GM19240 (cell line): ENCODE results near the gene MVP.
"Not testable (repeated sequence)": the region's sequence is repeated elsewhere in the genome, so short reads cannot be mapped to it uniquely, and the experiment has no call there.

ENCODE experiments used
- DNase-seq: peaks from one replicate; pipeline ENCODE4 v3.0.0; 2011; ENCODE audit warnings: low spot score; ENCODE audit not compliant: insufficient read length

Gene MVP

DNA sequence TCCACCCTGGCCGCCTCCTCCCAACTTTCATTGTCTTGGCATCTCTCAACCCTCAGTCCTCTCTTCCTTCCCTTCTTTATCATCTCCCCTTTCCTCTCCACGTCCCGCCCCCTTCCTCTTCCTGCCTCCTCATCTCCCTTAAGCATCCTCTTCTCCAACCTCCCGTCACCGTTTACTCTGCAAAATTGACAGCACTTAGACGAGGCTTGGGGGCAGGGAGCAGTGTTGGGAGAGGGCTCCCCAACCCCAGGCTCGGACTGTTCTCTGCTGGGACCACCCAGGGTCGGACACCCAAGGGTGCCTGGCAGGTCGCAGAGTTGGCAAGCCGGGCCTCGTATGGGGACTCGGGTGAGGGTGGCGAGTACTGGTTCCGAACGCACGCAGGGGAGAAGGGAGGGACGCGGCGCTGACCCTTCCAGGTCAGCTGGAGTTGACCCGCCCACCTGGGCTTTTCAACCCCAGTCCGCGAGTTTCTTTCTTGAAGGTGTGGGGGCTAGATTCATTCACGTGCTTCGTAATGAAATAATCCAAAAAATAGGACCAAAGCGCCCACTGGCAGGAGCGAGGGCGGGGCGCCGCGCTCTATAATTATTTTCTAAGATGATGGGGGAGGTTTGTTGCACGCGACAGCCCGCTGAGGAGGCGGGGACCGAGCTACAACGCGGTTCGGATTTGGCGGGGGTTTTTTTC lies 5.1 kb upstream of the MVP start:
- DNase-seq: no peak

DNA sequence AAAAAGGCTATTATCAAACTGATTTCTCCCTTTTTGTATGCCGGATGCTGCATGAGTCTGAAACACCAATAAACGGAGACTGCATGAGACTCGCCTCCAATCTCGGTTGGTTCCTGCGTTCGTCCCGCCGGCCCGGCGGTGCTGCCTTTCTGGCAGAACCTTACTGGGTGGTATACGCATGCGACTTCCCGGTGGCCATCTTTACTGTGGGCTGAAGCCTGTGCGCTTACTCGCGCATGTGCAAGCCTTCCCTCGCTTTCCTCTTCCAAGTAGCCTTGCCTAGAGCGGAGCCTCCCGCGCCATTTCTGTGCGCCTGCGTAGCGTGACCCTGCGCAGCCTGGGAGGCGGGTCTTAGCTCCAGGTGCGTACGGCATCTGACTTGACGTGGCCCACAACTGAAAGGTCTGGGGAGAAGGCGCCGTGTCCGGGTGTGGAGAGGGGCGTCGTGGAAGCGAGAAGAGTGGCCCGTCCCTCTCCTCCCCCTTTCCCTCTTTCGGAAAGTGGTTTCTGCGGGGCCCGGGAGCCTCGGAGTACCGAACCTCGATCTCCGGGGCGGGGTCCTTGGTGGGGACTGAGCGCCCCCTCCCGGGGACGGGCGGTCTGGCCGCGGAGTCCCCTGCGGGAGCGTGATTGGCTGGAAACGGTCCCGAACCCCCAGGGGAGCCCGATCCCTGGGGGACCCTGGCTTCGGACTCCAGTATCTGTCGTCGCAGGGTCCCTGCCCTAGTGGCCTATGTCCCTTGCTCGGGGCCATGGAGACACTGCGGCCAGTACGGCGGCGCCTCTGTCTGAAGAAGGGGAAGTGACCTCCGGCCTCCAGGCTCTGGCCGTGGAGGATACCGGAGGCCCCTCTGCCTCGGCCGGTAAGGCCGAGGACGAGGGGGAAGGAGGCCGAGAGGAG lies 4.2 kb upstream of the MVP start, which contains the start of gene PAGR1:
TSS of gene PAGR1 (plus strand) at position 360 of the 901 bp plus-strand sequence. CDS start at position 734, 374 bp downstream.
- peak; percentile 89 for DNase-seq

DNA sequence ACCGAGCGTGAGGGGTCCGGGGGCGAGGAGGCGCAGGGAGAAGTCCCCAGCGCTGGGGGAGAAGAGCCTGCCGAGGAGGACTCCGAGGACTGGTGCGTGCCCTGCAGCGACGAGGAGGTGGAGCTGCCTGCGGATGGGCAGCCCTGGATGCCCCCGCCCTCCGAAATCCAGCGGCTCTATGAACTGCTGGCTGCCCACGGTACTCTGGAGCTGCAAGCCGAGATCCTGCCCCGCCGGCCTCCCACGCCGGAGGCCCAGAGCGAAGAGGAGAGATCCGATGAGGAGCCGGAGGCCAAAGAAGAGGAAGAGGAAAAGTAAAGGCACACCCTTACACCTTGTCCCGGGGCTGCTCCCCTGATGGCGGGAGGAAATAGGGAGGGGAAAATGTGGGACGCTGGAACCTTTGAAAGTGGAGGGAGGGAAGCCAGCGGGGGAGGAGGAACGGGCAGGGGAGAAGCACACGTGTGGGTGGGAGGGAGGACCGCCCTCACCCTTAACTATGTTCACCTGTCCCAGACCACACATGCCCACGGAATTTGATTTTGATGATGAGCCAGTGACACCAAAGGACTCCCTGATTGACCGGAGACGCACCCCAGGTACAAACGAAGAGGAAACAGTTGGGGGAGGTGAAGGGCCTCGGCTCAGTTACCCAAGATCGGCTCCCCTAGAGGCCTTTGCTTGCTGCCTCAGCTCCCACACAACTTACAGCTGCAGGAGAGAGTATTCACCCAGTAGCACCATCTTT lies 3.4 kb upstream of the MVP start:
- DNase-seq: no peak

DNA sequence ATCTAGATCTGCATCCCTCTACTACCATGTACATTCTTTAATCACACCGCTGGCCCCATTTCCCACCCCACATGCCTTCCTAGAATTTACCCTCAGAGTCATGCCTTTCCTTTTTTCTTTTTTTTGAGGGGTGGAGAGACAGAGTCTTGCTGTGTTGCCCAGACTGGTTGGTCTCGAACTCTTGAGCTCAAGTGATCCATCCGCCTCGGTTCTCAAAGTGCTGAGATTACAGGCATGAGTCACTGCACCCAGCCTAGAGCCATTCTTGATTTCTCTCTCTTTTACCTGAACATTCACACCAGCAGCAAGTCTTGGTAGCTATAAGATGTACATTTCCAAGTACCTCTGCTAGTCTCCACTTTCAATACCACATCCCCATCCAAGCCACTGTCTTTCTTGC lies 2.2 kb upstream of the MVP start:
- no peak for DNase-seq

DNA sequence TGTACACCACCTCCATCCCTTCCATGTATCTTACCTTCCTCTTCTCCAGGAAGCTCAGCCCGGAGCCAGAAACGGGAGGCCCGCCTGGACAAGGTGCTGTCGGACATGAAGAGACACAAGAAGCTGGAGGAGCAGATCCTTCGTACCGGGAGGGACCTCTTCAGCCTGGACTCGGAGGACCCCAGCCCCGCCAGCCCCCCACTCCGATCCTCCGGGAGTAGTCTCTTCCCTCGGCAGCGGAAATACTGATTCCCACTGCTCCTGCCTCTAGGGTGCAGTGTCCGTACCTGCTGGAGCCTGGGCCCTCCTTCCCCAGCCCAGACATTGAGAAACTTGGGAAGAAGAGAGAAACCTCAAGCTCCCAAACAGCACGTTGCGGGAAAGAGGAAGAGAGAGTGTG lies 756 bp upstream of the MVP start:
- no peak for DNase-seq

DNA sequence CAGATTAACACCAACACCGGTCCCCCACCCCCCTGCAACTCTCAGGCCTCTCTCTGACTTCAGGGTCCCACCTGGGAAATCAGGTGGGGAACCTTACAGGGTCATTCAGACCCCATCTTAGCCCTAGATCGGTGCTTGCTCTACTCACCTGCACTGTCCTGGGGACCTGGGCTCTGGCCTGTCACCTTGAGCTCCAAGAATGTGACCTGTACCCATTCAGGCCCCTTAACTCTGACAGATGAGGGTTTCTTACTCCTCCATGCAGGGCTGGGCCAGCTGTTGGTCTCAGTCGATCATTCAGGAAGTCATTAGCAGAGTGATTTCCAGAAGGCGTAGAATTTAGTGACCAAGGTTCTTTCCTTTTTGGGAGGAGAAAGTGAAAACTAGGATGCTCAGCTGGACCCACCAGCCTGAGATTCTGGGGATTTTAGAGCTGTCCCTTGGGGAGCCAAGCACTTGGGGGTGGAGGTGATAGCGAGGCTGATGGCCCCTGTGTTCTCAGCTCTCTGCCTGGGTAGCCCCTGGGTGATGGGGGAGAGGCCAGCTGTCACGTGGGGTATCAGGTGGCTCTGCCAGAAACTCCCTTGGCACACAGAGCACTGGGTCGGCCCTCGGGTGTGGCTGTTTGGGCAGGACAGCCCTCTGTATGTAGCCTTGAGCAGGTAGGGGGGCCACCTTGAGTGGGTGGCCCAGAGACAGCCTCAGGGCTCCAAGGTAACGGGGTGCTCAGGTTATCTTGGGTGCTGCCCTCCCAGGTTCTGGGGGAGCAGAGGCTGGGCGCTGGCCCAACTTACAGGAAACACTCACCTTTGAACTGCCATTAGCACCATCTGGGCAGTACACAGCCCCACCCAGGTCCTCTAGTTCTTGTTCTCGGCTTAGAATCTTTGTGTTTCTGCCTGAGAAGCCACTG lies 724 bp downstream of the MVP start:
- DNase-seq: no peak

DNA sequence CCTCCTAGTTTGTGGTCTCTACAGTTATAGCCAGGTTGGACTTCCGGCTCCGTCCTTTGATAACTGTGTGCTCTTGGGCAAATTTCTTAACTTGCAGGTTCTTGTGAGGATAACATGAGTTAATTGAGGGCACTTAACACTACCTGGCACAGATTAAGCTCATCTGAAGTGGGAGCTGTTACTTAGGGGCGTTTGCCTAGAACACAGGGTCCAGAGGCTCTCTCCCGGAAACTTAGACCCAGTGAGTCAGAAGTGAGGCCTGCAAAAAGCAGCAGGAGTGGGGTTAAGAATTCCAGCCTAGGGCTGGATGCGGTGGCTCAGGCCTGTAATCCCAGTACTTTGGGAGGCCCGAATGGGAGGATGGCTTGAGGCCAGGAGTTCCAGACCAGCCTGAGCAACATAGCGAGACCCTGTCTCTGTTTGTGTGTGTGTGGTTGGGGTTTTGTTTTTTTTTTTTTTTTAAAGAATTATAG lies 1.4 kb downstream of the MVP start:
- no peak for DNase-seq

DNA sequence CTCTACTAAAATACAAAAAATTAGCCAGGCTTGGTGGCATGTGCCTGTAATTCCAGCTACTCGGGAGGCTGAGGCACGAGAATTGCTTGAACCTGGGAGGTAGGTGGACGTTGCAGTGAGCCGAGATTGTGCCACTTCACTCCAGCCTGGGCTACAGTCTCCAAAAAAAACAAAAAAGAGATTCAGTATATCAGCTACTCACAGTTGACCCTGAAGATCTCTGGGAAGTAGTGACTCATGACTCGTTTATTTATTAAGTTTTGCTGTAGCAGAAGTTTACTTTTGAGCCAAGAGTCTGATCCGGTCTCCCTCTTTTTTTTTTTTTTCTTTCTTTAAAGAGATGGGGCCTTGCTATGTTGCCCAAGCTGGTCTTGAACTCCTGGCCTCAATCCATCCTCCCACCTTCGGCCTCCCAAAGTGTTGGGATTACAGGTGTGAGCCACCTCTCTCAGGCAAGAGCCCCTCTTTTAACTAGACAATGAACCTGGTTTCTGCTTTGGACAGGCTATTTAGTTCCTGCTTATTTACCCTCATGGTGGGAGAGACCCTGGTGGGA lies 4.4 kb downstream of the MVP start:
- no peak for DNase-seq

DNA sequence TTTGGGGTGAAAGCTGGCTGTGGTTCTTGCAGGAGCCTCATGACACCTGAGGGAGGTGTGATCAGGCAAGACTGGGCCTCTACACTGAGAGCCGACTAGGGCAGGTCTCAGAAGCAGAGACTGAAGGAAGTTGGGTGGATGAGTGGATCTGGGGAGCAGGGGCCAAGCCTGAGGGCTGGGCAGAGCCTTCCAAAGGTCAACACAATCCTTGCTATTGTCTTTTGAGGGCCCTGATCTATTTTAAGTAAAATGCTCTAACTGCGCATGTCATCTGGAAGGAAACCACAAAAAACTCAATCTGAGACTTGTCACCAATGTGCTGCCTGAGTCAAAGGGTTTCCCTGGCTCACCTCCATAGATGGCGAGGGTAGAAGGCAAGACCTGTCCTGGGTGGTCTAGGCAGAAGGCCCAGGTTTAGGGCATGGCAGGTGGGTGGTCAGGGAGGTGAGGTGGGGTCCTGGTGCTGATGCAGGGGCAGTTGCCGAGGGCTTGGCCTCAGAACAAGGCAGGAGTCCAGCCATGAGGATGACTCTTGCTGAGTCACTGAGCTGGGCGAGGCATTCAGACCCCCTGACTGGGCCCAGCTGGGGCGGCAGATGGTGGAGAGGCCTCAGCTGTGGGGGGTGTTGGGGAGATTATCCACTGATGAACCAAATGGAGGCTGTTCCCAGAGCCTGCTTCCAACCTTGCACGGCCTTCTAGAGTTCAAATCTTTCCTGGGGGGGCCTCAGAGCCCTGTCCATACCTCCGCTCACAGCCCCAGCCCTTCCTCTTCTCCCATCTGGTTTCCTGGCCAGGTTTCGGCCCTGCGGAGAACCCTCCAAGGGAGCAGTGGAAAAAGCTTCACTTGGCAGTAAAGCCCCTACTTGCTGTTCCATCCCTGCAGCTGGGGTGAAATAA lies 5.1 kb downstream of the MVP start:
- DNase-seq: no peak

DNA sequence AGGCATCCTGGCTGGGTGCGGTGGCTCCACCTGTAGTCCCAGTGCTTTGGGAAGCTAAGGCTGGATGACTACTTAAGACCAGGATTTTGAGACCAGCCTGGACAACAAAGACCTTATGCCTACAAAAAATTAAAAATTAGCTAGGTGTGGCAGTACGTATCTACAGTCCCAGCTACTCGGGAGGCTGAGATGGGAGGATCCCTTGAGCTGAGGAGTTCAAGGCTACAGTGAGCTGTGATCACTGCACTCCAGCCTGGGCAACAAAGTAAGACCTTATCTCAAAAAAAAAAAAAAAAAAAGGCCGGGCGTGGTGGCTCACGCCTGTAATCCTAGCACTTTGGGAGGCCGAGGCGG lies 6.1 kb downstream of the MVP start:
- DNase-seq: no peak

DNA sequence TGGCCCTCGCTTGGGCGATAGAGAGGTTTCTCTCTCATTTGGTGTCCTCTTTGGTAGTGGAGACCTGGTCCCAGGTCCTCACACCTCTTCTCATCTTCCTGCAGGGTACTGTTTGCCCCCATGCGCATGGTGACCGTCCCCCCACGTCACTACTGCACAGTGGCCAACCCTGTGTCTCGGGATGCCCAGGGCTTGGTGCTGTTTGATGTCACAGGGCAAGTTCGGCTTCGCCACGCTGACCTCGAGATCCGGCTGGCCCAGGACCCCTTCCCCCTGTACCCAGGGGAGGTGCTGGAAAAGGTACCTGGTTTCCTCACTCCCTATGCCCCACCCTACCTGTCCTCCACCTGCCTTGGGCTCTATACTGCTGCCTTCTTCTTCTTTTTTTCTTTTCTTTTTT lies 10.5 kb downstream of the MVP start:
- no peak for DNase-seq

DNA sequence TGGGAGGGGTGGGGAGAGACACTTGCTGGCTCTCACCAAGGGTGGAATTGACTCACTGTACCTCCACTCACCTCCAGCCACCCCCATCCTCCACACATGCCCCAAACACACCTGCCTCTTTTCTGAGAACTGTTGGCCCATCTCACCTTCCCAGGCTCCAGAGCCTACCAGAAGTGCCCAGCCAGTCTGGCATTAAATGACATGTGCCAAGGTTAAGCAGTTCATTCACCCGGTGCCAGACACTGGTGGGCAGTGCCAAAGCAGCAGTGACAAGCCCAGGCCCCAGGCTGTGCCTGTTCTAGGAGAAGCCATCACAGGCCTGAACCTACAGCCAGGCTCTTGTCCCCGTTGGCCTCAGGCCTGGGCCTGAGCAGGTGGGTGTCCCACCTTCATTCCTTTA lies 11.2 kb downstream of the MVP start:
- DNase-seq: no peak

DNA sequence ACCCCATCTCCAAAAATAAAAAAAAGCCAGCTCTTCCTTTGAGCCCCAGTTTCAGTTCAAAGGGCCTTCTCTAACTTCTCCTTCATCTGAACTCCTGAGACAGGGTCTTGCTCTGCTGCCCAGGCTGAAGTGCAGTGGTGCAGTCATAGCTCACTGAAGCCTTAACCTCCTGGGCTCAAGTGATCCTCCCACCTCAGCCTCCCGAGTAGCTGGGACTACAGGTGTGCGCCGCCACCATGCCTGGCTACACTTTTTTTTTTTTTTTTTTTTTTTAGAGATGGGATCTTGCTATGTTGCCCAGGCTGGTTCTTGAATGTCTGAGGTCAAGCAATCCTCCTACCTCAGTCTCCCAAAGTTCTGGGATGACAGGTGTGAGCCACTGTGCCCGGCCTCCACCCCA lies 13.0 kb downstream of the MVP start:
- not testable (repeated sequence) for DNase-seq

DNA sequence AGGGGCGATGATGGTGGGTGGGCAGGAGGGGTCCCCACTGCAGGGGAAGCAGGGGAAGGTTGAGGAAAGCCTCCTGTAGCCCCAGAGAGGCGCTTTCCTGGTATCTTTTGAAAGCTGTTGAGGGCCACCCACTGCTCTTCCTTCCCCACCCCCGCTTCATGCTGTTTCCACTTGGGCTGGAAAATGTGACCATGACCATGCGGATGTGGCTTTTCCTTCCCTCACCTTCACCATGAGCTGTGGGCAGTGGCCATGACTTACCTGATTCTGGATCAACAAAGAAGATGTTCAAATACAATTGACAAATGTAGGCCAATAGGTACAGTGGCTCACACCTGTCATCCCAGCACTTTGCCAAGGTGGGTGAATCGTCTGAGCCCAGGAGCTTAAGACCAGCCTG lies 13.8 kb downstream of the MVP start:
- no peak for DNase-seq

DNA sequence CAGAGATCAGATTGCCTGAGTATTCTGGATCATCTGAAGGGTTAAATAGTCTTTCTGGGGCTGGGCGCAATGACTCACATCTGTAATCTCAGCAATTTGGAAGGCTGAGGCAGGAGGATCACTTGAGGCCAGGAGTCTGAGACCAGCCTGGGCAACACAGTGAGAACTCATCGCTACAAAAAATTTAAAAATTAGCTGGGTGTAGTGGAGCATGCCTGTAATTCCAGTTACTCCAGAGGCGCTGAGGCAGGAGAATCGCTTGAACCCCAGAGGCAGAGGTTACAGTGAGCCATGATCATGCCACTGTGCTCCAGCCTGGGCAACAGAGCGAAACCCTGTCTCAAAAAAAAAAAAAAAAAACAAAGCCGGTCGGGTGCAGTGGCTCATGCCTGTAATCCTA lies 15.7 kb downstream of the MVP start:
- DNase-seq: no peak

DNA sequence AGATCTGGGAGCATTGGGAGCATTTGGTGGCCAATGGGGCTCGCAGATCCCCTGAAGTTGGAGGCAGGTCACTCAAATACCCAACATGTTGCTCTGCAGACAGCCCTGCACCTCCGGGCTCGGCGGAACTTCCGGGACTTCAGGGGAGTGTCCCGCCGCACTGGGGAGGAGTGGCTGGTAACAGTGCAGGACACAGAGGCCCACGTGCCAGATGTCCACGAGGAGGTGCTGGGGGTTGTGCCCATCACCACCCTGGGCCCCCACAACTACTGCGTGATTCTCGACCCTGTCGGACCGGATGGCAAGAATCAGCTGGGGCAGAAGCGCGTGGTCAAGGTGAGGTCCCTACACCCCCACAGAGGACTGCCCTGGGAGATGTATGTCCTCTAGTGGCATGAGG lies 16.4 kb downstream of the MVP start:
- no peak for DNase-seq

DNA sequence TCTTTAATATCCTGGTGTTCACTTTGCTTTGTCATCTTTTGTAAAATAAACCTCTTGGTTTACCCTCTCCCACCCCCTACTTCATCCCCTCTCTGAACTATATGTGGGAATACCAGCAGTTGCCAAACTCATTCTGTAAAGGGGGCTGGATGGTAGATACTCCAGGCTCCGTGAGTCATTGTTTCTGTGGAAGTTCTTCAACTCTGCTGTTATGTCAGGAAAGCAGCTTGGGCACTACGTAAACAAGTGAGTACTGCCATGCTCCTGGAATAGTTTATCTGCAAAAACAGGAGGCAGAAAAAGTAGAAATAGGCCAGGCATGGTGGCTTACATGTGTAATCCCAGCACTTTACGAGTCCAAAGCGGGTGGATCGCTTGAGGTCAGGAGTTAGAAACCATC lies 17.6 kb downstream of the MVP start:
- no peak for DNase-seq

DNA sequence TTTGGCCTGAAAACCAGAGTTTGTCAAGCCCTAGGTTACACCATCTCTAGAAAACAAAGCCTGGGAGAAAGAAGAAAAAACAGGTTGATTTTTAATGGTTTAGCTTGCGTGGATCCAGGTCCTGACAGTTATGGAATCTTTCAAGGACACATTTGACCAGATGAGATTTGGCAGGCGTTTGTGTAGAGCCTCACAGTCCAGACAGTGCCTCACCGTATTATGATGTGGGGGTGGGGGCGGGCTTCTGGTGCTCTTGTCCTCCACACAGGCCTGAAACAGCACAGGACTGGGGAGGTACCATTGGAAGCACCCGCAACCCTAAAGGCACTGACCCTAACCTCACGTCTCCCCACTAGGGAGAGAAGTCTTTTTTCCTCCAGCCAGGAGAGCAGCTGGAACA lies 19.6 kb downstream of the MVP start:
- no peak for DNase-seq

DNA sequence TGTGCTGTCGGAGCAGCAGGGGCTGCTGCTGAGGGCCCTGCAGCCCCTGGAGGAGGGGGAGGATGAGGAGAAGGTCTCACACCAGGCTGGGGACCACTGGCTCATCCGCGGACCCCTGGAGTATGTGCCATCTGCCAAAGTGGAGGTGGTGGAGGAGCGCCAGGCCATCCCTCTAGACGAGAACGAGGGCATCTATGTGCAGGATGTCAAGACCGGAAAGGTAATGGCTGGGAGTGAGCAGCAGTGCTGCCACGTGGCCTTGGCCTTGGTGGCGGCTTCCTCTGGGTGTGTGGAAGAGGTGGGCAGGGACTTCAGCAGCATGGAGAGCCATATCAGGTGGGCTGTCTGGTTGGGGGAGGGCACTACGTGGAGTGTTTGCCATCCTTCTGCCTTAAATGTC lies 20.0 kb downstream of the MVP start:
- no peak for DNase-seq

DNA sequence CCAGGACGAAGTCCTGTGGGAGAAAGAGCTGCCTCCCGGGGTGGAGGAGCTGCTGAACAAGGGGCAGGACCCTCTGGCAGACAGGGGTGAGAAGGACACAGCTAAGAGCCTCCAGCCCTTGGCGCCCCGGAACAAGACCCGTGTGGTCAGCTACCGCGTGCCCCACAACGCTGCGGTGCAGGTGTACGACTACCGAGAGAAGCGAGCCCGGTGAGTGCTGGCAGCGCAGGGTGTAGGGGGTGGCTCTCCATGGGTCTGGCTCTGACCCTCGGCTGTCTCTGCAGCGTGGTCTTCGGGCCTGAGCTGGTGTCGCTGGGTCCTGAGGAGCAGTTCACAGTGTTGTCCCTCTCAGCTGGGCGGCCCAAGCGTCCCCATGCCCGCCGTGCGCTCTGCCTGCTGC lies 21.4 kb downstream of the MVP start:
- no peak for DNase-seq
